SK-N-SH (cell line): ENCODE measurements around the gene C1orf141.

Source experiments
- CTCF ChIP-seq: fragments of 200-600 bp; sonication (generic); IDR thresholded peaks from 2 replicates; pipeline ENCODE4 v1.6.1; 2017; ENCODE audit warnings: antibody characterized with exemption, mild to moderate bottlenecking, moderate library complexity
- EP300 ChIP-seq, 2 experiments: IDR thresholded peaks; 2 replicates each; pipeline versions ENCODE4 v1.4.0 to v1.6.1; 2012; ENCODE audit warnings: borderline replicate concordance in 1 of 2, low read depth in 1 of 2, low read length in 1 of 2
- EZH2phosphoT487 ChIP-seq: fragments of 200-600 bp; sonication (generic); IDR thresholded peaks from 2 replicates; pipeline ENCODE4 v1.6.1; 2017; ENCODE audit warnings: low read depth, mixed run types, mild to moderate bottlenecking, antibody characterized with exemption, moderate library complexity, borderline replicate concordance
- FOXJ3 ChIP-seq: sonication (generic); formaldehyde crosslinking; IDR thresholded peaks from 2 replicates; pipeline ENCODE4 v1.5.1; 2020; ENCODE audit warnings: mild to moderate bottlenecking, missing genetic modification reagents
- GATA2 ChIP-seq: sonication (generic); formaldehyde crosslinking; IDR thresholded peaks from 2 replicates; pipeline ENCODE4 v1.5.0; 2020; ENCODE audit warnings: mild to moderate bottlenecking, missing genetic modification reagents
- JUND ChIP-seq: IDR thresholded peaks from 2 replicates; pipeline ENCODE4 v1.4.0; 2012
- POLR2AphosphoS5 ChIP-seq: IDR thresholded peaks from 2 replicates; pipeline ENCODE4 v1.6.1; 2012; ENCODE audit warnings: low read depth, low read length
- RCOR1 ChIP-seq: fragments of 150-350 bp; IDR thresholded peaks from 2 replicates; pipeline ENCODE4 v1.6.1; 2017; ENCODE audit warnings: antibody characterized with exemption, low read length
- YY1 ChIP-seq: IDR thresholded peaks from 2 replicates; pipeline ENCODE4 v1.4.0; 2012; ENCODE audit warnings: low read depth, mild to moderate bottlenecking

- TF ChIP-seq GATA2 (CRISPR knock-in tag) (no peak), CTCF (no peak), EZH2phosphoT487 (no peak), POLR2AphosphoS5 (no peak), EP300 (IDR thresholded peaks at IDR 0.05; ENCODE audit: borderline replicate concordance in 1 of 2, low read depth in 1 of 2, low read length in 1 of 2) (no peak), FOXJ3 (CRISPR knock-in tag) (no peak), YY1 (no peak), JUND (no peak), RCOR1 (no peak)
Observed at GRCh38 chr1:67053535-67053784, 81.3 kb downstream of the C1orf141 start.
